ENCODE measurements around the gene RABL2B.

Gene RABL2B

DNA sequence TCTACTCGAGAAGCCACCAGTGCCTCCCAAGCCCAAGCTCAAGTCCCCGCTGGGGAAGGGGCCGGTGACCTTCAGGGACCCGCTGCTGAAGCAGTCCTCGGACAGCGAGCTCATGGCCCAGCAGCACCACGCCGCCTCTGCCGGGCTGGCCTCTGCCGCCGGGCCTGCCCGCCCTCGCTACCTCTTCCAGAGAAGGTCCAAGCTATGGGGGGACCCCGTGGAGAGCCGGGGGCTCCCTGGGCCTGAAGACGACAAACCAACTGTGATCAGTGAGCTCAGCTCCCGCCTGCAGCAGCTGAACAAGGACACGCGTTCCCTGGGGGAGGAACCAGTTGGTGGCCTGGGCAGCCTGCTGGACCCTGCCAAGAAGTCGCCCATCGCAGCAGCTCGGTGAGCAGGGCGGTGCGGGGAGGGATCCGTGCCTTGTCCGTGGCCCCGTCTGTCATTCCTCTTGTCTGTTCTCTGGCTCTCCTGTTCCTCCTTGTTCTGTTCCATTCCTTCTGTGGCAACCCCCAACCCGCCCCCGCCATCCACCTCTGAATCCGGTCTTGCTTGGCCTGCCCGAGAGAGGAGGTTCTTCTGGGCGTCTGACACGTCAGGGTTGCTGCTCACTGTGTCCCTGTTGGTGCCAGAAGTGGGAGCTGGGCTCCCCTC is 61.3 kb downstream of the RABL2B start:
- no peak for DNase-seq

DNA sequence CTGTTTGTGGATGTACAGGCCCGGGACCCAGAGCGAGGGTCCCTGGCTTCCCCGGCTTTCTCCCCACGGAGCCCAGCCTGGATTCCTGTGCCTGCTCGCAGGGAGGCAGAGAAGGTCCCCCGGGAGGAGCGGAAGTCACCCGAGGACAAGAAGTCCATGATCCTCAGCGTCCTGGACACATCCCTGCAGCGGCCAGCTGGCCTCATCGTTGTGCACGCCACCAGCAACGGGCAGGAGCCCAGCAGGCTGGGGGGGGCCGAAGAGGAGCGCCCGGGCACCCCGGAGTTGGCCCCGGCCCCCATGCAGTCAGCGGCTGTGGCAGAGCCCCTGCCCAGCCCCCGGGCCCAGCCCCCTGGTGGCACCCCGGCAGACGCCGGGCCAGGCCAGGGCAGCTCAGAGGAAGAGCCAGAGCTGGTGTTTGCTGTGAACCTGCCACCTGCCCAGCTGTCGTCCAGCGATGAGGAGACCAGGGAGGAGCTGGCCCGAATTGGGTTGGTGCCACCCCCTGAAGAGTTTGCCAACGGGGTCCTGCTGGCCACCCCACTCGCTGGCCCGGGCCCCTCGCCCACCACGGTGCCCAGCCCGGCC is 62.1 kb downstream of the RABL2B start:
- DNase-seq: no peak

DNA sequence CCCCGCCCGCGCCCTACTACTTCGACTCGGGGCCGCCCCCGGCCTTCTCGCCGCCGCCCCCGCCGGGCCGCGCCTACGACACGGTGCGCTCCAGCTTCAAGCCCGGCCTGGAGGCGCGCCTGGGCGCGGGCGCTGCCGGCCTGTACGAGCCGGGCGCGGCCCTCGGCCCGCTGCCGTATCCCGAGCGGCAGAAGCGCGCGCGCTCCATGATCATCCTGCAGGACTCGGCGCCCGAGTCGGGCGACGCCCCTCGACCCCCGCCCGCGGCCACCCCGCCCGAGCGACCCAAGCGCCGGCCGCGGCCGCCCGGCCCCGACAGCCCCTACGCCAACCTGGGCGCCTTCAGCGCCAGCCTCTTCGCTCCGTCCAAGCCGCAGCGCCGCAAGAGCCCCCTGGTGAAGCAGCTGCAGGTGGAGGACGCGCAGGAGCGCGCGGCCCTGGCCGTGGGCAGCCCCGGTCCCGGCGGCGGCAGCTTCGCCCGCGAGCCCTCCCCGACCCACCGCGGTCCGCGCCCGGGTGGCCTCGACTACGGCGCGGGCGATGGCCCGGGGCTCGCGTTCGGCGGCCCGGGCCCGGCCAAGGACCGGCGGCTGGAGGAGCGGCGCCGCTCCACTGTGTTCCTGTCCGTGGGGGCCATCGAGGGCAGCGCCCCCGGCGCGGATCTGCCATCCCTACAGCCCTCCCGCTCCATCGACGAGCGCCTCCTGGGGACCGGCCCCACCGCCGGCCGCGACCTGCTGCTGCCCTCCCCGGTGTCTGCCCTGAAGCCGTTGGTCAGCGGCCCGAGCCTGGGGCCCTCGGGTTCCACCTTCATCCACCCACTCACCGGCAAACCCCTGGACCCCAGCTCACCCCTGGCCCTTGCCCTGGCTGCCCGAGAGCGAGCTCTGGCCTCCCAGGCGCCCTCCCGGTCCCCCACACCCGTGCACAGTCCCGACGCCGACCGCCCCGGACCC is 62.9 kb downstream of the RABL2B start:
- DNase-seq: no peak

DNA sequence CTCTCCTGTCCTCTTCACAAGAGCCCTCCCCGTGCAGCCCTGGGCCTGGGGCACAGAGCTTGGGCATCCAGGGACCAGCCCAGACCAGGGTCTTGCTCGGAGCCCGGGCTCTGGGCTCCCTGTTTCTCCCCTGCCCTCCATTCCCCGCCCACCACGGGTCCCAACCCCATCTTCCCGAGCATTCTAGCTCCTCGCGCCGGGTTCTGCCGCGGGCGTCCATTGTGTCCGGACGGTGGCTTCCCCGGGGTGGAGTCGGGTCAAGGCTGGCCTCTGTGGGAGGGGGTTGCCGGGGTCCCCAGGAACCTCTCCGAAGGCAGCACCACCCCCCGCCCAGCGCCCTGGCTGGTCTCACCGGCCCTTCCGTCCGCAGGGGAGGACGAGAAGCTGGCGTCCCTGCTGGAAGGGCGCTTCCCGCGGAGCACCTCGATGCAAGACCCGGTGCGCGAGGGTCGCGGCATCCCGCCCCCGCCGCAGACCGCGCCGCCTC is 63.6 kb downstream of the RABL2B start:
- no peak for DNase-seq

DNA sequence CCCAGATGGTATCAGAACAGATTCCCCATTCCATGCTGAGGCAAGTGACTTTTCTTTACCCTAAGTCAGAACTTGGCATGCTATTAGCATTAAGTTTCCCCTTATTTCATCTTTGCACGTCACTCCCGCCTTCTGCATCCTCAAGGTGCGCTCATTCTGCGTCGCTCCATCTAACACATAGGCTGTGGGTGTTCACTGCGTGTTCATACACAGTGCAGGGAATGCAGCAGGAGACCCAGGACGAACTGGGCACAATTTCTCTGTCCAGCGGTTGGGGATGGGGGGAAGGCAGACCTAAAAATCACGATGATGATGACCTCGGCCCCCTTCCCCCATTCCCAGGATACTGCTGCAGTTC is 65.1 kb downstream of the RABL2B start:
- DNase-seq: no peak

DNA sequence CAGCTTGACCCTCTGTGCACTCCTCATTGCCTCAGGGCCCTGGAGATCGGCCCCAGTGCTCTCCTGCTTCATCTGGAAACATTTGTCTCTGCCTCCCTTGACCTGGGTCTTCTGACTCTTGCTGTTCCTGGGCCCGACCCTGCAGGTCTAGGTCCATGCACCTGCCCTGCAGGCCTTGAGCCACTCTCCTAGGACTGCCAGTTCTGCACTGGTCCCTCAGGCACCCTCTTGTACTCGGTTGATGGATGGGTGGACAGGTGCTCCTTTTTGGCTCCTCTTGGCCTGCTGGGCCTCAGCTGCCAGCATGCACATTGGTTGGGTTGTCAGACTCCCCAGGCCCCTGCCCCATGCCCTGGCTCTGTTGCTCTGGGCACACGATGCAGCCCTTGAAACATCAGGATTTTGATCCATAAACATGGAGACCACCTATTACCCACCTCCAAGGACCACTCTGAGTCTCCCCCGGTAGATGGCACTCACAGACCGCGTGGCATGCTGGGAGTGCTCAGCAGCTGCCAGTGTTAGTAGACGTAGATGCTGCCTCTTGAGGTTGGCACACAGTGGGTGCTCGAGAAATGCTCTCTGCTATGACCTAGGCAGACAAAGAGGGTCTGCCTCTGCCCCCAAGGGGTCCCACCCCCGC is 65.6 kb downstream of the RABL2B start:
- DNase-seq: no peak

Measured in AML-193 (cell line).